Left forelimb (tissue), 1 donor: ENCODE measurements around the gene DNAJB8.

Source experiments
- DNase-seq: peaks from one replicate; pipeline ENCODE4 v3.0.0-alpha.2; 2018; ENCODE audit warnings: low spot score

Gene DNAJB8

GRCh38 chr3:128463771-128464170 is 2.9 kb downstream of the DNAJB8 start:
- DNase-seq, result no peak

GRCh38 chr3:128463354-128463753 is 3.3 kb downstream of the DNAJB8 start:
- no peak for DNase-seq

- DNase-seq, result no peak
These were observed 3.8 kb downstream of the DNAJB8 start for GRCh38 chr3:128462931-128463330.

- no peak for DNase-seq
These were observed 4.3 kb downstream of the DNAJB8 start for GRCh38 chr3:128462341-128462910.

GRCh38 chr3:128461731-128462130 is 5.0 kb downstream of the DNAJB8 start:
- no peak for DNase-seq

- no peak for DNase-seq
These were observed 7.2 kb downstream of the DNAJB8 start for GRCh38 chr3:128459461-128459820.

GRCh38 chr3:128458746-128459460 is 7.8 kb downstream of the DNAJB8 start:
- DNase-seq, result no peak

- no peak for DNase-seq
These were observed 8.8 kb downstream of the DNAJB8 start for GRCh38 chr3:128457937-128458336.

GRCh38 chr3:128456776-128457715 is 9.6 kb downstream of the DNAJB8 start:
- DNase-seq, result no peak

GRCh38 chr3:128455786-128456748 is 10.6 kb downstream of the DNAJB8 start:
- no peak for DNase-seq

- no peak for DNase-seq
These were observed 11.6 kb downstream of the DNAJB8 start for GRCh38 chr3:128455116-128455515.

- DNase-seq, result no peak
These were observed 12.4 kb downstream of the DNAJB8 start for GRCh38 chr3:128454310-128454618.

GRCh38 chr3:128453501-128454309 is 13.0 kb downstream of the DNAJB8 start:
- no peak for DNase-seq

- no peak for DNase-seq
These were observed 13.9 kb downstream of the DNAJB8 start for GRCh38 chr3:128452678-128453275.

- DNase-seq, result no peak
These were observed 14.6 kb downstream of the DNAJB8 start for GRCh38 chr3:128452120-128452519.

- DNase-seq, result no peak
These were observed 17.5 kb downstream of the DNAJB8 start for GRCh38 chr3:128449111-128449638.

- DNase-seq, result no peak
These were observed 18.2 kb downstream of the DNAJB8 start for GRCh38 chr3:128448491-128448890.

GRCh38 chr3:128447561-128448013 is 19.1 kb downstream of the DNAJB8 start:
- no peak for DNase-seq

GRCh38 chr3:128446821-128447220 is 19.9 kb downstream of the DNAJB8 start:
- no peak for DNase-seq

- DNase-seq, result no peak
These were observed 21.3 kb downstream of the DNAJB8 start for GRCh38 chr3:128445357-128445756.
